ENCODE results near the gene GZMH. TPM values are rescaled to one million over a fixed set of nuclear protein-coding genes. Genes with fewer than 3 reads are reported as not detected.
"Not testable (repeated sequence)": the region's sequence is repeated elsewhere in the genome, so short reads cannot be mapped to it uniquely, and the experiment has no call there.

GZMH gene, protein sequence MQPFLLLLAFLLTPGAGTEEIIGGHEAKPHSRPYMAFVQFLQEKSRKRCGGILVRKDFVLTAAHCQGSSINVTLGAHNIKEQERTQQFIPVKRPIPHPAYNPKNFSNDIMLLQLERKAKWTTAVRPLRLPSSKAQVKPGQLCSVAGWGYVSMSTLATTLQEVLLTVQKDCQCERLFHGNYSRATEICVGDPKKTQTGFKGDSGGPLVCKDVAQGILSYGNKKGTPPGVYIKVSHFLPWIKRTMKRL
- total RNA-seq (under 1 TPM in 4 of 7 donors, not detected in 3; 0.47 to 0.80 (median 0.51) TPM), polyA plus RNA-seq (1 to 10 TPM in 1 of 2 donors, under 1 TPM in 1; 0.25 to 6.6 TPM)
- long read RNA-seq, donor 1 = 0 reads
- long read RNA-seq, donor 2 = 0 reads
- long read RNA-seq, donor 3, partial matches to known transcripts = 2 of 2 reads
- long read RNA-seq, donor 3, other reads (novel, unspliced or antisense) = 0 of 2 reads

DNA sequence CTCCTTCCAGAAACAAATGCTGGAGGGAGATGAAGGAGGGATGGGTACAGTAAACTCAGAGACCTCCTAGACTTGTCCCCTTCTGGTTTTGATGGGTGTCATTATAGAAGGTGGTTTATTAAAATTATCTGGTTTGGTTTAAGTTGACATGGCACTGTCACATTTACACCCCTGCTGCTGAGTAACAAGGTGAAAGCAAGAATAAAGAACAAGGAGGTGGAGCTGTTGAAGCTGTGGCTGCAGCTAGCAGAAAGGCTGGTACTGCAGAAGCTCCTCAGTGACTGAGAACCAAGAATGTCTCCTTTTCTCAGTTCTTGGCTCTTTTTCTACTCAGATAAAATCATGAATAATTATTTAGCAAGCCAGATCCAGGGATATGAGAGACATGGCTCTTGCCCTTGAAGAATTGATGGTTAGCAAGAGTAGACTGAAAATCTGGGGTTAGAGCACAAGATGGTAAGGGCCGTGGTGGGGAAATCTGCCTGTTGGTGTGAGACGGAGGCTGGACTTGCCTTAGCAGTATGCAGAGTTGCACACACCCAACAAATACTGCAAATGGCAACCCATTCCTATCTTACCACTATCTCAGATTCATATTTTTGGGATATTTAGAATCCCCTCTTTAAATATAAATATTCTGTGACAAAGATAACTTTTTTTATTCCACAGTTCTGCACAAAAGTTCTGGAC lies at the start of gene GZMH:
Gene GZMH (minus strand): TSS at position 31 of the 690 bp plus-strand sequence. CDS start 72 bp downstream, outside the sequence.
- H3K9me3 ChIP-seq = no peaks in the 10 kb centered on the region
- H3K36me3 ChIP-seq = no peaks in the 10 kb centered on the region
- H3K4me1 ChIP-seq (ENCODE audit: insufficient read depth) = no peaks in the 10 kb centered on the region
- no peak within 1 kb of the TSS for H3K4me3 ChIP-seq
- H3K27ac ChIP-seq = no peak within 1 kb of the TSS
- 76 to 89% (median 82%) methylated on average over 2 of the region's 2 CpGs for WGBS, 3 donors
- no peak for TF ChIP-seq EP300 (IDR thresholded peaks at IDR 0.05)
- no peak for TF ChIP-seq POLR2A (IDR thresholded peaks at IDR 0.05)
- TF ChIP-seq CTCF (IDR thresholded peaks at IDR 0.05) = no peak
- DNase-seq = no peak
- intact Hi-C loops (cut with DNase I) = no loop called here
- H3K27me3 ChIP-seq = no peaks in the 10 kb centered on the region

- H3K27ac ChIP-seq; H3K36me3 ChIP-seq; H3K27me3 ChIP-seq; H3K4me3 ChIP-seq; intact Hi-C loops (cut with DNase I); DNase-seq; H3K9me3 ChIP-seq; H3K4me1 ChIP-seq (ENCODE audit: insufficient read depth): not testable (repeated sequence)
- 25 to 56% (median 52%) methylated on average over 1 of the region's 1 CpG for WGBS, 3 donors
Measured at GRCh38 chr14:24648361-24648760, 38.9 kb upstream of the GZMH start.

- WGBS, 3 donors = 44 to 76% (median 76%) methylated on average over 3 of the region's 3 CpGs
- no peak overlapping the region for H3K27ac ChIP-seq
- no peak for DNase-seq
- H3K4me3 ChIP-seq = no peak overlapping the region
- no peak for TF ChIP-seq CTCF (IDR thresholded peaks at IDR 0.05)
- no peak for TF ChIP-seq POLR2A (IDR thresholded peaks at IDR 0.05)
- TF ChIP-seq EP300 (IDR thresholded peaks at IDR 0.05) = no peak
- no peaks in the 10 kb centered on the region for H3K4me1 ChIP-seq (ENCODE audit: insufficient read depth)
- H3K27me3 ChIP-seq = no peaks in the 10 kb centered on the region
- intact Hi-C loops (cut with DNase I) = no loop called here
- no peaks in the 10 kb centered on the region for H3K36me3 ChIP-seq
- no peaks in the 10 kb centered on the region for H3K9me3 ChIP-seq
Measured at GRCh38 chr14:24639905-24640304, 30.4 kb upstream of the GZMH start.

DNA sequence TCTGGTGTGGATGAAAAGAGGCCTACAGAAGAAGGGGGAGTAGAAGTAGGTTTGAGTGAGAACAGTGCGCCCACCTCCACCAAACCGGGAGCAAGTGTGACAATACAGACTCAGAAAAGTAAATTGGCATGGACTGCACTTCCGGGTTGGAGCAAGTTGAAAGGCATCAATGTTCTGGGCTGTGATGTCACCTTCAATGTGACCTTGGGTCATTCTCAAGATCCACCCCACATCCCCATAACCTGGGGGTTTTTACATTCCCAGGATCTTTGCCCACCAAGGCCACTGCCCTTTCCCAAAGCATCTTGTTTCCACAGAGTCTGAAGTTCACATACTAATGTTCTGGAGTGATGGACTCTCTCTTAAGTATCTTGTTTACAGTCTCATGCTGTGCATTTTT lies 29.8 kb upstream of the GZMH start:
- Histone ChIP-seq H3K27ac (no peak overlapping the region), H3K4me1 (ENCODE audit: insufficient read depth) (no peaks in the 10 kb centered on the region), H3K27me3 (no peaks in the 10 kb centered on the region), H3K9me3 (no peaks in the 10 kb centered on the region), H3K36me3 (no peaks in the 10 kb centered on the region), H3K4me3 (no peak overlapping the region)
- intact Hi-C loops (cut with DNase I) = no loop called here
- WGBS, 3 donors = 85 to 88% (median 86%) methylated on average over 3 of the region's 3 CpGs
- no peak for DNase-seq
- no peak for TF ChIP-seq POLR2A (IDR thresholded peaks at IDR 0.05)
- TF ChIP-seq CTCF (IDR thresholded peaks at IDR 0.05) = no peak

GRCh38 chr14:24634158-24634557 lies 24.7 kb upstream of the GZMH start, which contains the start of gene GZMB:
TSS of gene GZMB (minus strand) at chr14:24634190. CDS start at chr14:24634160, 30 bp downstream.
- 35 to 54% (median 45%) methylated on average over 2 of the region's 2 CpGs for WGBS, 3 donors
- H3K27ac ChIP-seq = no peak within 1 kb of the TSS
- no peak within 1 kb of the TSS for H3K4me3 ChIP-seq
- intact Hi-C loops (cut with DNase I) = no loop called here
- no peak for DNase-seq
- TF ChIP-seq CTCF (IDR thresholded peaks at IDR 0.05) = no peak
- no peak for TF ChIP-seq EP300 (IDR thresholded peaks at IDR 0.05)
- no peak for TF ChIP-seq POLR2A (IDR thresholded peaks at IDR 0.05)
- no peaks in the 10 kb centered on the region for H3K36me3 ChIP-seq
- no peaks in the 10 kb centered on the region for H3K27me3 ChIP-seq
- no peaks in the 10 kb centered on the region for H3K4me1 ChIP-seq (ENCODE audit: insufficient read depth)
- no peaks in the 10 kb centered on the region for H3K9me3 ChIP-seq

Data from ovary (tissue), 10 donors.